ENCODE results near the gene GNGT2.

DNA sequence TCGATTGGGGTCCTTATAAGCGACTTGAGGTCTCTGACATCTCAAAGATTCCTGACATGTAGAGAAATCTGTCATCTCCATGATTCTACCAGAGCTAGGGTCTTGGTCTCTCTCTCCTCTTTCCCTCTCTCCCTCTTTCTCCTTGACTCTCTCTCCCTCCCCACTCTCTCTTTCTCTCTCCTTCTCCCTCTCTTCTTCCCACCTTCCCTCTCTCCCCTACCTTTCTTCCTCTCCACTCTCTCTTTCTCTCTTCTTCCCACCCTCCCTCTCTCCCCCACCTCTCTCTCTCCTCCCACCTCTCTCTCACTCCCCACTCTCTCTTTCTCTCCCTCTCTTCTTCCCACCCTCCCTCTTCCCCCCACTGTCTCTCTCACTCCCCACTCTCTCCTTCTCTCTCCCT, 45.2 kb downstream of the GNGT2 start:
- TF ChIP-seq EZH2 (IDR thresholded peaks at IDR 0.05) = no peak
- TF ChIP-seq, protein P1, sequence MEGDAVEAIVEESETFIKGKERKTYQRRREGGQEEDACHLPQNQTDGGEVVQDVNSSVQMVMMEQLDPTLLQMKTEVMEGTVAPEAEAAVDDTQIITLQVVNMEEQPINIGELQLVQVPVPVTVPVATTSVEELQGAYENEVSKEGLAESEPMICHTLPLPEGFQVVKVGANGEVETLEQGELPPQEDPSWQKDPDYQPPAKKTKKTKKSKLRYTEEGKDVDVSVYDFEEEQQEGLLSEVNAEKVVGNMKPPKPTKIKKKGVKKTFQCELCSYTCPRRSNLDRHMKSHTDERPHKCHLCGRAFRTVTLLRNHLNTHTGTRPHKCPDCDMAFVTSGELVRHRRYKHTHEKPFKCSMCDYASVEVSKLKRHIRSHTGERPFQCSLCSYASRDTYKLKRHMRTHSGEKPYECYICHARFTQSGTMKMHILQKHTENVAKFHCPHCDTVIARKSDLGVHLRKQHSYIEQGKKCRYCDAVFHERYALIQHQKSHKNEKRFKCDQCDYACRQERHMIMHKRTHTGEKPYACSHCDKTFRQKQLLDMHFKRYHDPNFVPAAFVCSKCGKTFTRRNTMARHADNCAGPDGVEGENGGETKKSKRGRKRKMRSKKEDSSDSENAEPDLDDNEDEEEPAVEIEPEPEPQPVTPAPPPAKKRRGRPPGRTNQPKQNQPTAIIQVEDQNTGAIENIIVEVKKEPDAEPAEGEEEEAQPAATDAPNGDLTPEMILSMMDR (IDR thresholded peaks at IDR 0.05) = no peak

Measured in neural progenitor cell (in vitro differentiated cells).